Subcutaneous adipose tissue (tissue), 4 donors: ENCODE data around the gene COA5. TPM values are rescaled to one million over a fixed set of nuclear protein-coding genes. Genes with fewer than 3 reads are reported as not detected.

Source experiments
- CTCF ChIP-seq: fragments of 450-650 bp; IDR thresholded peaks from one replicate; pipeline ENCODE4 v1.5.1; 2016; ENCODE audit warnings: low read depth, mild to moderate bottlenecking, control low read depth, antibody characterized with exemption, moderate library complexity
- total RNA-seq, 4 donors: library from RNA; depleted of rRNA; stranded (reverse); fragments of >200 nt; gene quantifications; one replicate each; pipeline ENCODE4 v1.1.0, GENCODE V29; 2016

COA5 gene
- total RNA-seq, 4 donors from 2014 or later: 33.1 to 48.7 (median 37.6) TPM

GRCh38 chr2:98605076-98605475, 3.2 kb downstream of the COA5 start:
- TF ChIP-seq CTCF: no peak

- no peak for TF ChIP-seq CTCF
These were observed 3.8 kb downstream of the COA5 start for GRCh38 chr2:98604547-98604946.

- TF ChIP-seq CTCF: no peak
These were observed 6.7 kb downstream of the COA5 start for GRCh38 chr2:98601532-98602132.

- TF ChIP-seq CTCF: no peak
These were observed 9.4 kb downstream of the COA5 start for GRCh38 chr2:98598781-98599428.

- no peak for TF ChIP-seq CTCF
These were observed 15.7 kb downstream of the COA5 start for GRCh38 chr2:98592565-98592964.

- TF ChIP-seq CTCF: no peak
These were observed 18.8 kb downstream of the COA5 start for GRCh38 chr2:98589489-98589888.

GRCh38 chr2:98588880-98589431, 19.4 kb downstream of the COA5 start:
- no peak for TF ChIP-seq CTCF
